T47D (cell line): ENCODE data around the gene SERPINE3.

Source experiments
- DNase-seq, 2 experiments: peaks; one replicate each; pipeline versions ENCODE4 v3.0.0 to v3.0.0-alpha.2; 2011 to 2012; ENCODE audit warnings: low read depth in 1 of 2, low spot score in 1 of 2
- JUND ChIP-seq: IDR thresholded peaks from 2 replicates; pipeline ENCODE4 v1.6.1; 2012; ENCODE audit warnings: low read depth
- in situ Hi-C: cut with HindIII; loops from 2 replicates; pipeline ENCODE4 v1.10.0; 2016; ENCODE audit warnings: low sequenced_read_pairs, low pct_unique_long_range_greater_than_20kb

The SERPINE3 gene

GRCh38 chr13:51349016-51349415 lies 9.5 kb downstream of the SERPINE3 start:
- no peak for DNase-seq
- no peak for TF ChIP-seq JUND
- in situ Hi-C loops = no loop called here

GRCh38 chr13:51355217-51355616 lies 15.7 kb downstream of the SERPINE3 start:
- no peak for DNase-seq
- in situ Hi-C loops = no loop called here

GRCh38 chr13:51357928-51358595 lies 18.6 kb downstream of the SERPINE3 start:
- in situ Hi-C loops = no loop called here
- no peak for DNase-seq
- no peak for TF ChIP-seq JUND

More at GRCh38 chr13:51355217-51355616, 15.7 kb downstream of the SERPINE3 start:
- no peak for TF ChIP-seq JUND

GRCh38 chr13:51359352-51359751 lies 19.9 kb downstream of the SERPINE3 start:
- no peak for TF ChIP-seq JUND
- in situ Hi-C loops = no loop called here
- DNase-seq = no peak

DNA sequence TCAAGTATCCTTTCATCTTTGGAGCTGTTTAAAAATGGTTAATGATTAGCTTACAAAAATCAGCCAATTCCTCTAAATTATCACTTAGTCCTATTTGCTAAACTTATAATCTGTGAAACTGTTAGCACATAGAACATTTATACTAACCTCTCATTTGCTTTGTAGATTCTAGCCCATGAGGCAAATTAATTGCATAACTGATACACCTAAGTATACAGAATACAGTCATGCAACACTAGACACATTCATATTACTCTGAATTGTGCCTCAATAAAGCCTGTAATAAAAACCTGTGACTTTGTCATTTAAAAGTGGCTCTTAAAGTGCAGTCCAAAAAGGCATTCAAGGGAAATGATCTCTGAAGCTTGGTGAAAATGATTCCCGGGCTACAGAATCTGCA lies 21.0 kb downstream of the SERPINE3 start:
- in situ Hi-C loops = no loop called here
- no peak for TF ChIP-seq JUND
- DNase-seq = no peak

- DNase-seq = no peak
- TF ChIP-seq JUND = no peak
- in situ Hi-C loops = no loop called here
These were observed 21.6 kb downstream of the SERPINE3 start for GRCh38 chr13:51361106-51361505.

GRCh38 chr13:51363625-51364024 lies 24.1 kb downstream of the SERPINE3 start:
- DNase-seq = no peak
- in situ Hi-C loops = no loop called here
- no peak for TF ChIP-seq JUND

DNA sequence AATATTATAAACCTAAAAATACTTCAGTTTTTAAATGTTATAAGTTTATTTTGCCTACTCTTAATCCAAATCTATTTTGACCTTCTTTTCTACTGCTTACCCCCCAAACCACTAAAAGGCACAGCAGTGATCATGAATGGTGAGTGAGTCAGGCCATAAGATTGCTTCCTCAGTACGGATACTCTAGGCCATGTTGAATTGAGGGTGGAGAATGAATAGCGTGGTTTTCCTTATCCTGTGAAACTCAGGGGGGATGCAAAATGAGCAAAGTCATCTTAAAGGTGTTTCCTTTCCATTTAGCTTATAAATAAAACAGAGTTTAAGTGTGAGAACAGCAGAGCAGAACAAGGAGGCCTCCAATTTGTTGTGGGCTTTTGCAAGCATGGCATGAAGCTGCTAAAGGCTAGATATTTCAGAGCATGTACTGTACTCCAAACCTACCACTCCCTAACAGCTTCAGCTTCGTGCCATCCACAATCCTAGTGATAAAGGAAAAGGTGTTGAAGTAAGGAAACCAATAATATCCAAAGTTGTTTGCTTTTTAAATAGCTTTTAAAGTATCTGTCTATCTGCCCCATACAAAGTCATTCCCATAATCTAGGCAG lies 25.0 kb downstream of the SERPINE3 start:
- in situ Hi-C loops = no loop called here
- TF ChIP-seq JUND = no peak
- no peak for DNase-seq

DNA sequence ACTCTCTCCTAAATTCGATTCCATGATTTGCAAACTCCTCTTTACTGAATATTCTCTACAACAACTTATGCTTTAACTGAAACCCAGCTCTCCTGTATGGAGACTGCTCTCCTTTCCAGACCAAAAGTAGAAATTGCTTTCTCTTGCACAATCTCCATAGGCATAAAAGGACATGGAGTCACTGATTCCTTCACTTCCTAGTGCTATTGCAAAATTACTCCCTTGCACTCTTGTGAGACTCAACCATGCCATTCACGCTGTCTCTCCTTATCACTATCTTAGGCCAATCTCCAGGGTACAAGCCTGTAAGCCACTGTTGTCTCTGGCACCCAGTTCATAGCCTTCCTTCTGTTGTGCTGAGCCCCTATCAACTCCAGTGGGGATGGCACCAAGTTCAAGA lies 30.6 kb downstream of the SERPINE3 start:
- no peak for DNase-seq
- no peak for TF ChIP-seq JUND
- in situ Hi-C loops = no loop called here

DNA sequence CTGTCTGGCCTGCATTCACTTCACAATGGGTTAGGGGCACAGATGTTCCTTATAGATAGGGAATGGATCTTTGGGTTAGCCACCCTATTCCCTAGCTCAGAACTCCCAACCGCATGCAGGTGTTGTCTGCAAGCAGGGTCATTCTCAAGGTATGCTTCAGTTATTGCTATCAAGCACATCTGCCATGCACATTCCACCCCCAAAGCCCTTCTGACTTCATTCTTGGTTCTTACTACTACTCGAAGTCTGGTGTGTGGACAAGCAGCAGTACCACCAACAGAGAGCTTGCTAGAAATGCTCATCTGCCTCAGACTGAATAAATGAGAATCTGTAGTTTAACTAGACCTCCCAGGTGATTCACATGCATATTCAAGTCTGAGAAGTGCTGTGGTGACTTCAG lies 31.3 kb downstream of the SERPINE3 start:
- no peak for TF ChIP-seq JUND
- DNase-seq = no peak
- in situ Hi-C loops = no loop called here

DNA sequence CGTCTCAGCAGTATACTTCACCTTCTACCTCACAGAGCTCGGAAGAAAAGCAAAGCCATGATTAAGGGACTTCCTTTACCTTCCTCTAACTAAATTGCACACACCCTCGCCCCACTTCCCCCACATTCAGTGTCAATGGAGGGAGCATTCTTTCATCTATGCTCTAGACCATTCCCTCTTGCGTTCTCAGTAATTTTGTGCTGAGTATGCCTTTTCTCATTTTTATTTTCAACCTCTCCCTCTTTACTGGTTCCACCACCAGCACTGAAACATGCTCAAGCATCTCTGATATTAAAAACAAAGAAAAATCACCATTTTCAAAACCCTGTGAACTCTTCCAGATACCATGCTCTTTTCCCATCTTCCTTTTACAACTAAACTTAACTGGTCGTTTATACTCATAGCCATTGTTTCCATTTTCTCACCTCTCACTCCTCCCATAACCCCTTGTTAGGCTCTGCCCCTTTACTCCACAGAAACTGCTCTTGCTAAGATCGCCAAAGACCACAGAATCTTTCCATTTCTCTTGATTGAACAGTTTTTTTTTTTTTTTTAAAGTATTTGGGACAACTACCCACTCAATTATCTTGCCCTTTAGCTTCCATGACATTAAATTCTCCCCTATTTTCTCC lies 32.4 kb downstream of the SERPINE3 start:
- in situ Hi-C loops = no loop called here
- no peak for TF ChIP-seq JUND
- DNase-seq = no peak

- no peak for TF ChIP-seq JUND
- DNase-seq = no peak
- in situ Hi-C loops = no loop called here
These were observed 34.0 kb downstream of the SERPINE3 start for GRCh38 chr13:51373451-51373850.

DNA sequence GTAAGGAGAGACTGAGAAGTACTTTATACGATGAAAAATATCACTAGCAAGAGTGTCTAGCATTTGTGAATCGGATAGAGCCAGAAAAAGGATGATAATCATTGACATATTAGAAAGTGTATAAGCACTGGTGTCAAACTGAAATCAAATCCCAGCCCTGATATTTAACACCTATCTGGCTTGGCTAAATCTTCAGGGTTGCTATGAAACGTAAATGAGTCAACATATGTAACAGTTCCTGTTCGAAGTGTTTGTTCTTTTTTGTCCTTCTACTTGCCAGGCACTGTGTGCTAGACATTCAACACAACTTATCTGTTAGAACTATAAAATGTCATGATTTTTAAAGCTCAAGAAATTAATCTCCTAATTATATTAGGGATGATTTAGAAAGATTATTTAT lies 40.8 kb downstream of the SERPINE3 start:
- TF ChIP-seq JUND = no peak
- in situ Hi-C loops = no loop called here
- peak in 1 of 2 experiments; percentile 2 for DNase-seq
